Effector CD4-positive, alpha-beta T cell (primary cell): ENCODE results near the gene RPS19BP1.

ENCODE experiments used
- DNase-seq: peaks from one replicate; pipeline ENCODE4 v3.0.0-alpha.2; 2020
- total RNA-seq: gene quantifications from one replicate; lab custom pipeline; 2026; lab: John Stamatoyannopoulos, UW

RPS19BP1 gene
- 37.7 reads per million, percentile 62 among the genes with 10 or more reads in this experiment for total RNA-seq

DNA sequence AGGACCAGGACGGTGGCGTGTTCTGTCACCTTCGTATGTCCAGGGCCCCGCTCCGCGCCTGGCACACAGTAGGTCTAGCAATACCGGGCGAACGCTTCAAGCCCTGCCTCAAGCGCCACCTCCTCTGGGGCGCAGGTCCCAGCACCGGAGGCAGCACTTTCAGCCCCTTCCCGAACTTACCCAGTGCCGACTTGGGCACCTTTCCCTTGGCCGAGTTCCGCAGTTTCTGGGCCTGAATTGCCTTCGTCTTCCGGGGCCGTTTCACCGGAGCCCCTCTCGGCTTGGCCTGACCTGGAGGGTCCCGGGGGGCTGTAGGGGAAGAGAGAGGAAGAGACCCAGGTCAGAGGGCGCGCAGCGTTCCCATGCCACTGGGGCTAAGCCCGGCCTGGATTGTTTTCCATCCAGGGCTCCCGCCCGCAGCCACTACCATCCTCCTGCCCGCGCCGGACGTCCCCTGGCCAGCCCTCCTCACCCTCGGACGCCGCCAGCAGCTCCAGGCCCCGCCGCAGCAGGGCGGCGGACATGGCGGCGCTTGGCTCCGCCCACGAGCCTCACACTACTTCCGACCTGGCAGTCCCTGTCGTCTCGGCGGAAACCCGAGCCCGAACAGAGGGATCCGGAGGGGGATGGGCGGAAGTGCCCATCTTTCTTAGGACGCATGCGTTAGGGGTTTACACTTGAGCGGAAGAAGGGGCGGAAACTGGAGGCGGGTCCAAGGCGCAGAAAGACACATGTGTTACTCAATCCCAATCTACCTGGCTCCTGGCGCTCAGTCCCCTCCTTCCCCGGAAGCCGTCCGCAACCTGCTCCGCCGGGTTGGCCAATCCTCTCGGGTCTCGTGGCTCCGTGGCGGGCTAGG, at the start of gene RPS19BP1:
Gene RPS19BP1, minus strand, starts transcription at position 534 of the 859 bp plus-strand sequence. Its CDS starts 10 bp downstream, at position 524.
- peak; percentile 98 for DNase-seq

DNA sequence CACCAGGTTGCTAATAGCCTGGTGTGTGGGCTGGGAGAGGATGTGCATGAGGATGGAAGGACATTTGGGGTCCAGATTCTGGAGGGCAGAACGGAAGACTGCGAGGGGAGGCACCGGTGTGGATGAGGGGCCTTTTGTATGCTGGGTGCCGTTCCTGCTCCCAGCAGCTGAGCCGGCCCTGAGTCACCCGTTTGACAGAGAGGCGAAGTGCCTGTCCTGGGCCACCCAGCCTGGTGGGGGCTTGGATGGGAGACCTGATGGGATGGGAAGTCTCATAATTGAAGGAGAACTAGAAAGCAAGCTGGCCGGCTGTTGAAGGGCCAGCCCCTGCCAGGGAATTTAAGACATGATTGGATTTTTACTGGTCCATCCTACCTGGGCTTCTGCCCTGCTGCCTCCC, 48.8 kb upstream of the RPS19BP1 start:
- DNase-seq = no peak

DNA sequence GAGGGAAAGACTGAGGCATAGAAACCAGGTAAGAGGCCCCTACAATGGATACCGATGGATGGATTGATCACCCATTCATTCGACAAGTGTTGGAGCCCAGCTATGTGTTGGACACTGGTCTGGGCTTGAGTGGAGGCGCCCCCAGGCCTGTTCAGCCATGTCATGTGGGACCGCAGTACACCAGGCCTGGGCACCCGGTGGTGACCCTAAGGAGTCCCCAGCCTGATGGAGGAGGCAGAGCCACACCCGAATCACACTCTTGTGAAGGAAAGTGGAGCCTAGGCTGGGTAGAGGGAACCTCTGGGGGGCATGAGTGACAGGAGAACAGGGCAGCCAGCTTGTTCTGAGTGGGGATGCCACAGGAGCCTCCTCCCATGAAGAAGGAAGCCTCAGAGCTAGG, 48.2 kb upstream of the RPS19BP1 start:
- DNase-seq = no peak

GRCh38 chr22:39580006-39580441, 47.5 kb upstream of the RPS19BP1 start:
- DNase-seq = no peak

- DNase-seq = no peak
These were observed 45.4 kb upstream of the RPS19BP1 start for GRCh38 chr22:39577900-39578299.

GRCh38 chr22:39577366-39577765, 44.8 kb upstream of the RPS19BP1 start:
- no peak for DNase-seq

DNA sequence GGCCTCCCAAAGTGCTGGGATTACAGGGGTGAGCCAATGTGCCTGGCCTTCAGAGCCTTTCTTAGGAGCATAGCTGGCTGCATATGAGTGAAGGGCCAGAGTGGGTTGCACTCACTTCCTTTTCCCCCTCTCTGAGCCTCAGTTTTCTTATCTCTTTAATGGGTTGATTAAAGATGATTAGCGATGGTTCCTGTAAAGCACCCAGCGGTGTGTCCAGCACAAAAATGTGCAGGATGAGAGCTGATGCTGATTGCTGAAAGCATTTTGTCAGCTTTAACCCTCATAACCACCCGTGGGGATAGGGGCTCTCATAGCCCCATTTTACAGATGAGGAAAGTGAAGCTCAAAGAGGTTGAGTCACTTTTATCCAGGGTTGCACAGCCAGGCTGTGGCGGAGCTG, 43.5 kb upstream of the RPS19BP1 start:
- DNase-seq = no peak

DNA sequence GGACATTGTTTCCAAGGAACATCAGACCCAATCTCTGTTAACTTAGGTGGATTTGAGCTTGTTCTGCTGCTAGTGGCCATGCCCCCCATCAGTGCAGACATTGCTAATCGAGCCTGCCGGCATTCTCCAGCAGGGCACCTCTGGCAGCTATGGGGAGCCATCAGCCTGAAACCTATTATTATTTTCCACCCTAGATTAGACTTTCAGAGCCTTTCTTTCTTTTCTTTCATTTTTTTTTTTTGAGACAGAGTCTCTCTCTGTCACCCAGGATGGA, 42.9 kb upstream of the RPS19BP1 start:
- DNase-seq = no peak

- no peak for DNase-seq
These were observed 42.4 kb upstream of the RPS19BP1 start for GRCh38 chr22:39574779-39575551.

- no peak for DNase-seq
These were observed 39.0 kb upstream of the RPS19BP1 start for GRCh38 chr22:39571538-39571937.

DNA sequence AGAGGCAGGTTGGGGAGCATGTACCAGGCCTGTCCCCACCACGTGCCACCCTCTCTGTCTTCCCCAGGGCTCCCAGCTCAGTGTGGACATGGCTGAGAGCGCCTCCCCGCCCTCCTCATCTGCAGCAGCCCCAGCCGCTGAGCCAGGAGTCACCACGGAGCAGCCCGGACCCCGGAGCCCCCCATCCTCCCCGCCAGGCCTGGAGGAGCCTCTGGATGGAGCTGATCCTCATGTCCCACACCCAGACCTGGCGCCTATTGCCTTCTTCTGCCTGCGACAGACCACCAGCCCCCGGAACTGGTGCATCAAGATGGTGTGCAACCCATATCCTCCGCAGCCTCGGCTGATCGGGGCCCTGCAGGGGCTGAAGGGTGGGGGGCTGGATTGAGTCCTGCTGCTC, 38.1 kb upstream of the RPS19BP1 start, which contains the start of gene CACNA1I:
Gene CACNA1I, plus strand, starts transcription at position 89 of the 400 bp plus-strand sequence. Its CDS starts 0 bp downstream, at position 89.
- DNase-seq = no peak

DNA sequence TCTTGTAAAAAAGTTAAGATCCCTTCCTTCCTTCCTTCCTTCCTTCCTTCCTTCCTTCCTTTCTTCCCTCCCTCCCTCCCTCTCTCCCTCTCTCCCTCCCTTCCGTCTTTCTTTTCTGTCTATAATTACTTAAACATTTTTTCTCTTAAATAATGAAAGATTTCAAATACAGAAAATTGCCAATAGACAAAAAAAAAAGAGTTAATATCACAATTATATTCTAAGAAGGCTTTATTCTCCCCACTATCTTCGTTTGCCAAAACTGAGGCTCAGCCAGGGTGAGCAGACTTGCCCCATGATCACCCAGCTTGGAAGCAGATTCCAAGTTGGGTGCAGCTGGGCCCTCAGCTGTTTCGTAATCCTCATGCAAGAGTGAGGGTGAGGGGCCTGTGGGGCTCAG, 37.7 kb upstream of the RPS19BP1 start:
- DNase-seq = no peak

- no peak for DNase-seq
These were observed 36.5 kb upstream of the RPS19BP1 start for GRCh38 chr22:39569066-39569465.

- DNase-seq = no peak
These were observed 35.9 kb upstream of the RPS19BP1 start for GRCh38 chr22:39568278-39568981.

- DNase-seq = peak; percentile 20
These were observed 34.8 kb upstream of the RPS19BP1 start for GRCh38 chr22:39567135-39567946.

GRCh38 chr22:39565414-39565944, 32.9 kb upstream of the RPS19BP1 start:
- DNase-seq = no peak

- no peak for DNase-seq
These were observed 31.3 kb upstream of the RPS19BP1 start for GRCh38 chr22:39563571-39564428.

- no peak for DNase-seq
These were observed 30.4 kb upstream of the RPS19BP1 start for GRCh38 chr22:39562839-39563489.

DNA sequence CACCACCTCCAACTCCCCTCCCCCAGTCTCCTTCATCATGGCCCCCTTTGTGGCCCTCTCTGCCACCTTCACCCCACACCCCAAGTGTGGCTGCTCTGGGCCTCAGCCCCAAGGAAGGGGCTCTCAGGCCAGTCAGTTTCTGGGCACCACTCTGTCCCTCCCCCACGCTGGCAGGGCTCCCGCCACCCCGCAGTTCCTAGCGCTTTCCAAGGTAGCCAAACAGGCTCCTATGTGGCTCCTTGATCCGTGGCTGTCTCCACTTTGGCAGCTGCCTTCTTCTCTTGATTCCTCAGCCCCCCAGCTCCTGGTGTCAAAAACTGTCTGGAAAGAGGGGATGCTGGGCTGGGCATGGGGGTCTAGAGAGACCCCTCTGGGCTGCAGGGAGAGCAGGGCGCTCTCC, 27.6 kb upstream of the RPS19BP1 start:
- DNase-seq = no peak

DNA sequence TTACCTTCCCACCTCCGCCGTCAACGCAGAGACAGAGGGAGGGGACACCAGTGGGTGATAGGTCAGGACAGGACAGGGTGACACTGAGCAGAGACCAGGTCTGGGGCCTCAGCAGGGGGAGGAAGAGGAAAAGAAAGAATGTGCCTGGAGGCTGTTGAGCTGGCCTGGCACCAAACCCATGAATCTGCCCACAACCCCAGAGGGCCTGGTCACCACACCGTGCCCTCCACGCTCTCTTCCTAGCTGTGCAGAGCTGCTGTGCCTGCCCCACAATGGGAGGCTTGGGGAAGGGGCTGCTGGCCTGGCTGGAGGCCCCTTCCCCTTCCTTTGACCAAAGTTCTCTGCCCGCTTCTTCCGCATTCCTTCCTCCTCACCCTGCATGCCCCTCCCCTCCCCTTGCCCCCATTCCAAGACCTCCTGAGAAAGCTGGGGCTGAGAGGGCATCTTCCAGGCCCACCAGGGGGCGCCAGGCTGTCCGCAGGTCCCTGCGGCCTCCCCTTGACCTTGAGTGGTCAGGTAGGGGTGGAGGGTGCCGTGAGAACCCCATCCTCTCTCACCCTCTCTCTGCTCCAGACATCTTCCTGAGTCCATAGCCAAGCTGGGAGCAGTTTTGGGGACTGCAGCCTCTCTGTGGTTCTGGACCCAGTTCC, 27.0 kb upstream of the RPS19BP1 start:
- no peak for DNase-seq
